ENCODE measurements around the gene SYNPO. TPM values are rescaled to one million over a fixed set of nuclear protein-coding genes. Genes with fewer than 3 reads are reported as not detected.

Gene SYNPO
- total RNA-seq, 1 donor: 0.42 TPM

DNA sequence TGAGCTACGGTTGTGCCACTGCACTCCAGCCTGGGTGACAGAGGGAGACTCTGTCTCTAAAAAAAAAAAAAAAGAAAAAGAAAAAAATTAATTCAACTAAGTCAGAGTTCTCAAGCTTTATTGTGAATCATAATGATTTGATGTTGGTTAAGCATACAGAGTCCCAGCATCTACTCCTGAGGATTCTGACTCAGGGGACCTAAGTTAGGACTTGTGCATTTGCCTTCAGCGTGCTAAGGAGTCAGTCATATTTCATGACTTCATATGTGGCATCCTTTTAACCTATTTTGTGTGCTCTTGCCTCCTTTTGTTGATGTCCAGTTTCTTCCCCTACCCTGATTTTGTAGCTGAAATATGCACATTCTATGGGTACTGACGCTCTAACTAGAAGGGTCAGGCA lies 23.5 kb downstream of the SYNPO start:
- Histone ChIP-seq H3K4me3 (ENCODE audit: low read length) (no peak overlapping the region), H3K4me1 (ENCODE audit: insufficient read depth, low read length) (no peaks in the 10 kb centered on the region), H3K27me3 (ENCODE audit: insufficient read depth, low read length) (no peaks in the 10 kb centered on the region), H3K9me3 (ENCODE audit: low read depth, low read length) (no peaks in the 10 kb centered on the region)

DNA sequence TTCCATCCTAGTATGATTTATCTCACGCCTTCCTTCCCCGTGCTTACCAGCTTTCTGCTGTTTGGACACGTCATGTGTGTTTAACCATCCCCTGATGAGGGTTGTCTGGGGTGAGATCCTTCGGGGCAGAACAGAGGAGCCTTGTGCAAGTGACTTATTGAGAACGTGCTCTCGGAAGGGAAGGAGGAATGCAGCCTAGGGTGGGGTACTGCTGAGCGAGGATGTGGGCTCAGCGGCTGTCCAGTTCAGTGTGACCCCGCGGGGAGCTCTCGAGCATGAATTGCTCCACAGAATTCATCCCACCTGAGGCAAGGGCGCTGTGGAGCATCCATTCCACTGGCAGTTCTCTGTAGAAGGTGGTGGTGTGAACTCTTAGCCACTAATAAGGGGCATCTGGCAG lies 24.6 kb downstream of the SYNPO start:
- Histone ChIP-seq H3K4me1 (ENCODE audit: insufficient read depth, low read length) (no peaks in the 10 kb centered on the region), H3K4me3 (ENCODE audit: low read length) (no peak overlapping the region), H3K9me3 (ENCODE audit: low read depth, low read length) (no peaks in the 10 kb centered on the region), H3K27me3 (ENCODE audit: insufficient read depth, low read length) (peaks cover 3% of the 10 kb centered on the region)

DNA sequence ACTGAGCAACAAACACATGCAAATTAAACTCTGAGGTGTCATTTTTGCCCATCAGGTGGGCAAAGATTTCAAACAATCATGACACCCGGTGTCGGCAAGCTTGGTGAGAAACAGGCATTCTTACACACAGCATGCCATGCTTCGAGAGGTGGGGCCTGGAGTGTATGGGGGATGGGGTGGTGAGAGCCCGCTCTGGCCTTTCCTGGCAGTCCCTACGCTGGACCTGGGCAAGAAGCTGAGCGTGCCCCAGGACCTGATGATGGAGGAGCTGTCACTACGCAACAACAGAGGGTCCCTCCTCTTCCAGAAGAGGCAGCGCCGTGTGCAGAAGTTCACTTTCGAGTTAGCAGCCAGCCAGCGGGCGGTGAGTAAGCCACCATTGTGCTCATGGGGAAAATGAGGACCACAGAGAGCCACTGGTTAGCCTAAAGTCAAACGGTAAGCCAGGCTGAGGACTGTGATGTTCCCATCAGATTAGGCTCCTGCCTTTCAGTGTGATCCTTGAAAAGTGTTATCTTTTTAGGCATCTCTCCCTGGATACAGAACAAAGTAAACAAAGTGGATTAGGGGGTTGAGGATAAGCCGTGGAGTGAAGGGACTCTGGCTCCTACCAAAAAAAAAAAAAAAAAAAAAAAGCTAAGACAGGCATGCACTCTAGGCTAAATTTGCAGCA lies 30.0 kb downstream of the SYNPO start:
- Histone ChIP-seq H3K9me3 (ENCODE audit: low read depth, low read length) (no peaks in the 10 kb centered on the region), H3K27me3 (ENCODE audit: insufficient read depth, low read length) (peaks cover 15% of the 10 kb centered on the region), H3K4me1 (ENCODE audit: insufficient read depth, low read length) (peaks cover 15% of the 10 kb centered on the region), H3K4me3 (ENCODE audit: low read length) (no peak overlapping the region)

DNA sequence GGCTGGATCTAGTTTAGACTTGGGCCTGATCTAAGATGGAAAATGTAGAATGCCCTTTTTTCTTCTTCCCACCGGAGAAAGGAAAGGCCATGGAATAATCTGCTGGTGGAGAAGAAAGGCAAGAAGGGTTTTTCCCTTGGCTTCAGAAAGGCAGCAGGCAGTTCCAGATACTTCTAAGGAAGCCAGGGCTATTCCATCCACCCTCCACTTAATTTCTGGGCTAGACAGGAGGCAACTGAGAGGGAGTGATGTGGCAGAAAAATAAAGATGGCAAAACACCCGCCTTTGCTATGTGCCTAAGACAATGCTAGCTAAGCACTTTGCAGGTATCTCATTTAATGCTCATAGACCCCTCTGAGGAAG lies 30.5 kb downstream of the SYNPO start:
- Histone ChIP-seq H3K9me3 (ENCODE audit: low read depth, low read length) (no peaks in the 10 kb centered on the region), H3K4me1 (ENCODE audit: insufficient read depth, low read length) (peaks cover 15% of the 10 kb centered on the region), H3K4me3 (ENCODE audit: low read length) (no peak overlapping the region), H3K27me3 (ENCODE audit: insufficient read depth, low read length) (peaks cover 15% of the 10 kb centered on the region)

DNA sequence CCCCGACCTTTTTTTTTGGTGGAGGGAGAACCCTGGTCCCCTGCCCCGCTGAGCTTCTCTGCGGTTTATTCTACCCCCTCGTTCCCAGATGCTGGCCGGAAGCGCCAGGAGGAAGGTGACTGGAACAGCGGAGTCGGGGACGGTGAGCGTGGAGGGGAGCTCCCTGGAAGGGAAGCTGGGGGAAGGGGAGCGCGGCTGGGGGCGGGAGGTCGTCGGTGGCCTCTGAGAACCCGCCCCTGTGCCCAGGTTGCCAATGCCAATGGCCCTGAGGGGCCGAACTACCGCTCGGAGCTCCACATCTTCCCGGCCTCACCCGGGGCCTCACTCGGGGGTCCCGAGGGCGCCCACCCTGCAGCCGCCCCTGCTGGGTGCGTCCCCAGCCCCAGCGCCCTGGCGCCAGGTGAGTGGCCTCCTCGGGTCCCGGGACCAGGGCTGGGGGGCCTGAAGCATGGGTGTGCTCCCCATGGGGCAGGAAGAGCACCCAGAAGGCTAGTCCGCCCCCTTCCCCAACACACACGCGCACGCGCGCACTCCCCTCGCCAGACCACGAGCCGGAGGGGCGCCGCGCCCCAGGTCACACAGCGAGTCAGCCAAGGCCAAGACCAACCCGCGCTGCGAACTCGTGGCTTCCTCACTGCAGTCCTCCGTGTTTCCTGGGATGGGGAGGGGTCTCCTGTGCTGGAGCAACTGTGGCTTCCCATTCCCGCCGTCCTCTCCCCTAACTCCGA lies 31.2 kb downstream of the SYNPO start:
- H3K4me1 ChIP-seq (ENCODE audit: insufficient read depth, low read length): peaks cover 15% of the 10 kb centered on the region
- no peaks in the 10 kb centered on the region for H3K9me3 ChIP-seq (ENCODE audit: low read depth, low read length)
- H3K4me3 ChIP-seq (ENCODE audit: low read length): peak overlapping the region; percentile 24
- peaks cover 15% of the 10 kb centered on the region for H3K27me3 ChIP-seq (ENCODE audit: insufficient read depth, low read length)

DNA sequence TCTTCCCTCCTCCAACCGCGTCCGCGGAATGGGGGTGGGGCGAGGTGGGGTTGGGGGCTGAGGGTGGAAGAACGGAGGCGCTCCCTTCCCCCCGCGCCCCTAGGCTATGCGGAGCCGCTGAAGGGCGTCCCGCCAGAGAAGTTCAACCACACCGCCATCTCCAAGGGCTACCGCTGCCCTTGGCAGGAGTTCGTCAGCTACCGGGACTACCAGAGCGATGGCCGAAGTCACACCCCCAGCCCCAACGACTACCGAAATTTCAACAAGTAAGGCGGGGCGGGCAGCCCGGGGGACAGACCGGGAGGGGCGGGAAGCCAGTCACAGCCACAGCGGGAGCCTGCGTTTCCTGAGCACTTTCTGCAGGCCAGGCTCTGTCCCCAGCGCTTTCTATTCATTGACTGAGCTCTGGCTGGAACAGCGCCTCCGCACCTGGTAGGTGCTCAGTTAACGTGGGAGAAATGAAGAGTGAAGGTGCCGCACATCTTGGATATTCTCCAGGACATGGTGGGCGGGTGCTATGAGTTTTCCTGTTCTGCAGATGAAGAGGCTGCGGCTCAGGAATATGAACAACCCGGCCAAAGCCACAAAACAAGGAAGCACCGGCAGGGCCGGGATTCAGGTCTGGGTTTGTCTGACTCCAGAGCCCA lies 31.9 kb downstream of the SYNPO start:
- Histone ChIP-seq H3K9me3 (ENCODE audit: low read depth, low read length) (no peaks in the 10 kb centered on the region), H3K4me3 (ENCODE audit: low read length) (peak overlapping the region; percentile 24), H3K4me1 (ENCODE audit: insufficient read depth, low read length) (peaks cover 15% of the 10 kb centered on the region), H3K27me3 (ENCODE audit: insufficient read depth, low read length) (peaks cover 15% of the 10 kb centered on the region)

DNA sequence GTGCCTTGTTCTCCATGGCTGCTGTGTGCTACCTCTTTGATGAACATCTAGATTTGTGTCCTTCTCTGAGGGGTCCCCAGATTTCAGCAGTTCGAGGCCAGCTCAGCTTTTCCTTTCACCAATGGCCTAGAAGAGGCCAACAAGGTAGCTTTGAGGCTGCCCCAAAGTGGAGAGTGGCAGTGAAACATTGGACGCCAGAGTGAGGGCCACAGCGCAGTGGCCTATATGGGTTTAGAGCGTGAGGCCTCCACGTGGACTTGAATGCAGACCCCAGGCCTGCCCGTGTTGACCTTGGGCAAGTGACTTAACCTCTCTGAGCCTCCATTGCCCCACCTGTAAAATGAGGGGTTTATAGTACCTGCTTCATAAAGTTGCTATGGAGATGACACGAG lies 32.4 kb downstream of the SYNPO start:
- no peaks in the 10 kb centered on the region for H3K9me3 ChIP-seq (ENCODE audit: low read depth, low read length)
- H3K4me1 ChIP-seq (ENCODE audit: insufficient read depth, low read length): peaks cover 15% of the 10 kb centered on the region
- peaks cover 15% of the 10 kb centered on the region for H3K27me3 ChIP-seq (ENCODE audit: insufficient read depth, low read length)
- H3K4me3 ChIP-seq (ENCODE audit: low read length): no peak overlapping the region

DNA sequence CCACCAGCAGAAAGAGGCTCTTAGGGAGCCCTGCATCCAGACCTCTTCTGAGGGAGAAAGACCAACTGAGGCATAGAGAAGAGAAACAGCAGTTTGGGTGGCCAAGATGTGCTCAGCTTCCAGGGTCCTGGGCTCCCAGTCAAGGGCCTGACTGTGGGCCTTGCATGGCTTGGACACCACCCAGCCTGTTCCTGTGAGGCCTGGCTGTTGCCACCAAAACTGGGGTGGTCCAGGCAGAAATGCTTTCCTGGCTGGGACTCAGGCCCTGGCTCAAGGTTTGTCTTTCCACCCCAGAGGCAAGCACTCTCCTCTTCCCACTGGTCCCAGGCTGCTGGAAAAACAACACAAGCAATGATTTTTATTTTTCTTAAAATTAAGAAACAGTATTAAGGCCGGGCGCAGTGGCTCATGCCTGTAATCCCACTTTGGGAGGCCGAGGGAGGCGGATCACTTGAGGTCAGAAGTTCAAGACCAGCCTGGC lies 33.9 kb downstream of the SYNPO start:
- Histone ChIP-seq H3K4me1 (ENCODE audit: insufficient read depth, low read length) (peaks cover 15% of the 10 kb centered on the region), H3K4me3 (ENCODE audit: low read length) (no peak overlapping the region), H3K27me3 (ENCODE audit: insufficient read depth, low read length) (peaks cover 15% of the 10 kb centered on the region), H3K9me3 (ENCODE audit: low read depth, low read length) (no peaks in the 10 kb centered on the region)

DNA sequence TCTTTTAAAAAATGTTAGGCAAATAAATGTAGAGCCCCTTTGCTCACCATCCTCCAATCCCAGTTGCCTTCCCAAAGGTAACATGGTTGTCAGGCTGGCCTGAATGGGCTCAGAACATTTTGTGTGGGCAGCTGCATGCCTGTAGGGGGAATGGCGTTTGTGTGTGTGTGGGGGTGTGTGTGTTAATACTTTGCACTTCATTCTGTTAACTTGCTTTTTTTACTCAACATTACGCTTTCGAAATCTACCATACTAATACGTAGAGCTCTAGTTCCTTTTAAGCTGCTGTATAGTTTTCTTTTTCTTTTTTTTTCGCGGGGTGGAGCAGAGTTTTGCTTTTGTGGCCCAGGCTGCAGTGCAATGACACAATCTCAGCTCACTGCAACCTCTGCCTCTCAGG lies 34.6 kb downstream of the SYNPO start:
- Histone ChIP-seq H3K9me3 (ENCODE audit: low read depth, low read length) (no peaks in the 10 kb centered on the region), H3K4me1 (ENCODE audit: insufficient read depth, low read length) (peaks cover 15% of the 10 kb centered on the region), H3K27me3 (ENCODE audit: insufficient read depth, low read length) (peaks cover 12% of the 10 kb centered on the region), H3K4me3 (ENCODE audit: low read length) (no peak overlapping the region)

DNA sequence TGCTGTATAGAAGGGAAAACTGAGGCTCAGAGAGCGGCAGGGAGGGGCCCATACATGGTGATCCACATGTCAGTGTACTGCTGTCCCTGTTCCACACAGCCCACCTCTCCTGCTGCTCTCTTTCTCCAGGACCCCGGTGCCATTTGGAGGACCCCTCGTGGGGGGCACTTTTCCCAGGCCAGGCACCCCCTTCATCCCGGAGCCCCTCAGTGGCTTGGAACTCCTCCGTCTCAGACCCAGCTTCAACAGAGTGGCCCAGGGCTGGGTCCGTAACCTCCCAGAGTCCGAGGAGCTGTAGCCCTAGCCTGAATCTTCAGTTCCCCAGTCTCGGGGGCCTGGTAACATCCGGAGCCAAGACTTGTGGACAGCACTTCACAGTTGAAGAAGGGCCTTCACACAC lies 36.1 kb downstream of the SYNPO start:
- Histone ChIP-seq H3K4me3 (ENCODE audit: low read length) (no peak overlapping the region), H3K9me3 (ENCODE audit: low read depth, low read length) (no peaks in the 10 kb centered on the region), H3K4me1 (ENCODE audit: insufficient read depth, low read length) (peaks cover 11% of the 10 kb centered on the region), H3K27me3 (ENCODE audit: insufficient read depth, low read length) (no peaks in the 10 kb centered on the region)

DNA sequence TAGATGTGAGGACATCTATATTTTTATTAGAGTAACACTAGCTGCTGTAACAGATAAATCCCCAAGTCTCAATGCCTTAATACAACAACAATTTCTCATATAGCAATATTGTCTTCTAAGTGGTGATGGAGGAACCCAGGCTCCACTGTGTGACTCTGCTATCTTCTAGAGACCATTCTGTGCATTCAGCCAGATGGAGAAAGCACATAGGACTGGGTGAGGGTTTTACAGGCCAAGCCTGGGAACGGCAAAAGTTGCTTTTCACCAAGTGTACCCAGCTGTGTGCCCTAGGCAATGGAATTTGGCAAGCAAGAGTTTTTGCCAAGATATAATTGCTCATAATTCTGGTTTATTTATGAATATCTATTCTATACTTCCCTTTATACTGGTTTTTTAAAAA lies 48.7 kb downstream of the SYNPO start:
- Histone ChIP-seq H3K4me1 (ENCODE audit: insufficient read depth, low read length) (no peaks in the 10 kb centered on the region), H3K4me3 (ENCODE audit: low read length) (no peak overlapping the region), H3K27me3 (ENCODE audit: insufficient read depth, low read length) (no peaks in the 10 kb centered on the region), H3K9me3 (ENCODE audit: low read depth, low read length) (no peaks in the 10 kb centered on the region)

DNA sequence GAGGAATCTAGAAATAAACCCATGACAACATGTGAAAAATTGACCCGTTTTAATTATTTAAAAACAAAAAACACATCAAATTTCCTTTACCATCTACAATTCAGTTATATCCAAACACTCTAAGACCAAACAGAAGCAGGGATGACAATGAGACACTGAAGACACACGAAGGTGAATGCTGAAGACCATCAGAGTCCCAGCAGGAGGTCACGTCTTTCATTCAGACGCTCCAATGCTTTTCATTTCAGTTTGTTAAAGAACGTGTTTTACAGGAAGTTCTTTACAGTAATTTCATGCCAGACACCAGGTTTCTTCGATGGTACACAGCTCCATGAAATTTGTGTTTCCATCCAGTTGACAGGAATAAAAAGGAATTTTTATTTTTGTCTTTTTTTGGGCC lies 50.3 kb downstream of the SYNPO start:
- Histone ChIP-seq H3K4me1 (ENCODE audit: insufficient read depth, low read length) (no peaks in the 10 kb centered on the region), H3K9me3 (ENCODE audit: low read depth, low read length) (no peaks in the 10 kb centered on the region), H3K27me3 (ENCODE audit: insufficient read depth, low read length) (no peaks in the 10 kb centered on the region), H3K4me3 (ENCODE audit: low read length) (no peak overlapping the region)

DNA sequence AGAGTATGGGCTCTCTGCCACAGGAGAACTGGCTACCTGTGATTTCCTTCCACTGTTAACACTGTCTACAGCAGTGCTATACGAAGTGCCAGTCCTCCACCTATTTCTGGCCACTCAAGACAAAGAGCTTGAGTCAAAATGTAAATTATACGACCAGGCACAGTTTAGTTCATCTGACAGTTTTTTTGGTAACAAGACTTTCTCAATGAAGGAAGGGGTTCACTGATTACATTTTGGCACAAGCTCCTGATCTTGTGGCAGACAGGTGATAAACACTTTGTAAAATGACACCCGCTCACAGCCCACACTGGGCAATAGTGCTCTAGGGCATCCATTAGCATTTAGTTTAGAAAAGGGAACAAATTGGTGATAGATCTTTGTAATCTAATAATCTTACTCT lies 51.8 kb downstream of the SYNPO start:
- Histone ChIP-seq H3K27me3 (ENCODE audit: insufficient read depth, low read length) (no peaks in the 10 kb centered on the region), H3K9me3 (ENCODE audit: low read depth, low read length) (no peaks in the 10 kb centered on the region), H3K4me1 (ENCODE audit: insufficient read depth, low read length) (no peaks in the 10 kb centered on the region), H3K4me3 (ENCODE audit: low read length) (no peak overlapping the region)

DNA sequence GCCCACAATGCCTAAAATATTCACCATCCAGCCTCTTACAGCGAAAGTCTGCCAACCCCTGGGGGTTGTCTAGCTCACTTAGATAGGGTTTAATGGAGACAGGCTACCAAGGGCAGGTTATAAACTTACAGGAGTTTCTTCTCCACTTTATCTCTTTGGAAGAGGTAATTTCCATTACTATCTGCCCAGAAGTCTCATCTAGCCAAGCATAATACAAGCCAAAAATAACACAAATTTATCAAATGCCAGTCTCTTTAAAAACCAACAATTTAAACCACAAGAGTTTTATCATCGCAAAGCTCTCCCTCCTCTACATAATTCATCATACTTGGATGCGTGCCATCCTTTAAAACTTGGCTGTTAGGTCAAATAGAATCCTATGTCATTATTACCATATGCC lies 54.2 kb downstream of the SYNPO start:
- no peaks in the 10 kb centered on the region for H3K9me3 ChIP-seq (ENCODE audit: low read depth, low read length)

DNA sequence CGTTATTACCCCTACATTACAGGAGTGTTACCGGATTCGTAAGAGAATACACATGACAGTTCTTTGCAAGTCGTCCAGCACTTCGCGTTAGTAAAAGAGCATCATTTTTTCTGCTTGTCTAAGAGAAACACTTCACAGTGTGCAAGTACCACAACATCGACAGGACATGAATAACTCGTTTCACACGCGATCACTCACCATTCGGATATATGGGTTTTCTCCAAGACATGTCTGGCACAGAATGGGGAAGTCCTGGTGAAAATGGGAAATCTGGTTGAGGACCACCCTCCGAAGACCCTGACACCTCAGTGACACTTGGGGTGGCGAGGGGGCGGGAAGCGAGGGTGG lies 59.8 kb downstream of the SYNPO start:
- H3K27me3 ChIP-seq (ENCODE audit: insufficient read depth, low read length): no peaks in the 10 kb centered on the region
- peaks cover 21% of the 10 kb centered on the region for H3K4me1 ChIP-seq (ENCODE audit: insufficient read depth, low read length)
- peak overlapping the region; percentile 94 for H3K4me3 ChIP-seq (ENCODE audit: low read length)
- no peaks in the 10 kb centered on the region for H3K9me3 ChIP-seq (ENCODE audit: low read depth, low read length)

More for the DNA sequence above, 54.2 kb downstream of the SYNPO start:
- no peaks in the 10 kb centered on the region for H3K27me3 ChIP-seq (ENCODE audit: insufficient read depth, low read length)
- no peak overlapping the region for H3K4me3 ChIP-seq (ENCODE audit: low read length)
- H3K4me1 ChIP-seq (ENCODE audit: insufficient read depth, low read length): peaks cover 9% of the 10 kb centered on the region

Data from mononuclear cell (primary cell).